Glutamatergic neuron (in vitro differentiated cells): ENCODE measurements around the gene VEZF1. TPM values are rescaled to one million over a fixed set of nuclear protein-coding genes. Genes with fewer than 3 reads are reported as not detected.
A peak's percentile ranks its signal among the peaks of the same experiment; 100 is the strongest.

Source experiments
- DNase-seq: peaks from one replicate; pipeline ENCODE4 v3.0.0; 2022
- H3K27ac Mint-ChIP-seq: one replicate; pipeline ENCODE4 v1.8.0; 2020; ENCODE audit warnings: mild to moderate bottlenecking, mixed read lengths, inconsistent platforms; ENCODE audit not compliant: unreplicated experiment
- H3K27me3 Mint-ChIP-seq: one replicate; pipeline ENCODE4 v1.8.0; 2020; ENCODE audit warnings: mild to moderate bottlenecking, moderate library complexity, mixed read lengths, inconsistent platforms; ENCODE audit not compliant: unreplicated experiment
- H3K36me3 Mint-ChIP-seq: one replicate; pipeline ENCODE4 v1.8.0; 2020; ENCODE audit warnings: mild to moderate bottlenecking, mixed read lengths, inconsistent platforms; ENCODE audit not compliant: unreplicated experiment
- H3K4me1 Mint-ChIP-seq: one replicate; pipeline ENCODE4 v1.8.0; 2020; ENCODE audit warnings: mild to moderate bottlenecking, low read depth, mixed read lengths, inconsistent platforms; ENCODE audit not compliant: unreplicated experiment
- H3K4me3 Mint-ChIP-seq: one replicate; pipeline ENCODE4 v1.8.0; 2020; ENCODE audit warnings: mild to moderate bottlenecking, mixed read lengths, inconsistent platforms; ENCODE audit not compliant: unreplicated experiment
- H3K9me3 Mint-ChIP-seq: one replicate; pipeline ENCODE4 v1.8.0; 2020; ENCODE audit warnings: mild to moderate bottlenecking, moderate library complexity, mixed read lengths, inconsistent platforms; ENCODE audit not compliant: unreplicated experiment
- total RNA-seq: library from RNA; stranded (reverse); fragmentation: NEBNext Ultra II Directional; extraction: Animal tissue kit (Norgen Biotek cat#: 25700); gene quantifications from one replicate; pipeline ENCODE4 v1.2.1, GENCODE V29; 2021; ENCODE audit not compliant: unreplicated experiment
- TF ChIP-seq, protein P1 (sequence below): fragments of 200-600 bp; sonication (generic); IDR thresholded peaks from one replicate; pipeline ENCODE4 v1.5.0; 2021; ENCODE audit not compliant: partially characterized antibody, unreplicated experiment

The VEZF1 gene
- total RNA-seq, 1 donor from 2014 or later, result 88.3 TPM

DNA sequence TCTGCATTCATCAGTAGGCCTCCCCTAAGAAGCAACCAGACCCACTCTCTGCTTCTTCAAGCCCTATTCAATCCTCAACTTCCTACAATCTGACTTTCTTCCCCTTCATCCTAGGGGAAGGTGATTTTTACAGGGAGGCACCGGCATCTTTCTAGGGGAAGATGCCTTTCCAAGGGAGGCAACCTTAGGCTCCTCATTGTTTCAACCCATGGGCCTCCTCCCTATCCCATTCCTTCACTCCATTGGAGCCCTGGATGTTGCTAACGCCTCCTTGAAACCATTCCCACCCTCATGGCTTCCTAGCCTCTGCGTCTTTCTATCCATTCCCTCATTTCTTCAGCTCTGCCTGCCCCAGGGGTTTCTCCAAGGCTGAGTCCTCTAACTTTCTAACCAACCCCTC, 30.2 kb downstream of the VEZF1 start:
- H3K4me3 Mint-ChIP-seq, result no peak overlapping the region
- peaks cover 5% of the 10 kb centered on the region for H3K4me1 Mint-ChIP-seq
- no peaks in the 10 kb centered on the region for H3K36me3 Mint-ChIP-seq
- H3K27ac Mint-ChIP-seq, result no peak overlapping the region
- TF ChIP-seq, protein P1, sequence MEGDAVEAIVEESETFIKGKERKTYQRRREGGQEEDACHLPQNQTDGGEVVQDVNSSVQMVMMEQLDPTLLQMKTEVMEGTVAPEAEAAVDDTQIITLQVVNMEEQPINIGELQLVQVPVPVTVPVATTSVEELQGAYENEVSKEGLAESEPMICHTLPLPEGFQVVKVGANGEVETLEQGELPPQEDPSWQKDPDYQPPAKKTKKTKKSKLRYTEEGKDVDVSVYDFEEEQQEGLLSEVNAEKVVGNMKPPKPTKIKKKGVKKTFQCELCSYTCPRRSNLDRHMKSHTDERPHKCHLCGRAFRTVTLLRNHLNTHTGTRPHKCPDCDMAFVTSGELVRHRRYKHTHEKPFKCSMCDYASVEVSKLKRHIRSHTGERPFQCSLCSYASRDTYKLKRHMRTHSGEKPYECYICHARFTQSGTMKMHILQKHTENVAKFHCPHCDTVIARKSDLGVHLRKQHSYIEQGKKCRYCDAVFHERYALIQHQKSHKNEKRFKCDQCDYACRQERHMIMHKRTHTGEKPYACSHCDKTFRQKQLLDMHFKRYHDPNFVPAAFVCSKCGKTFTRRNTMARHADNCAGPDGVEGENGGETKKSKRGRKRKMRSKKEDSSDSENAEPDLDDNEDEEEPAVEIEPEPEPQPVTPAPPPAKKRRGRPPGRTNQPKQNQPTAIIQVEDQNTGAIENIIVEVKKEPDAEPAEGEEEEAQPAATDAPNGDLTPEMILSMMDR, result no peak
- DNase-seq, result no peak
- H3K9me3 Mint-ChIP-seq, result peaks cover 6% of the 10 kb centered on the region
- peaks cover 16% of the 10 kb centered on the region for H3K27me3 Mint-ChIP-seq

DNA sequence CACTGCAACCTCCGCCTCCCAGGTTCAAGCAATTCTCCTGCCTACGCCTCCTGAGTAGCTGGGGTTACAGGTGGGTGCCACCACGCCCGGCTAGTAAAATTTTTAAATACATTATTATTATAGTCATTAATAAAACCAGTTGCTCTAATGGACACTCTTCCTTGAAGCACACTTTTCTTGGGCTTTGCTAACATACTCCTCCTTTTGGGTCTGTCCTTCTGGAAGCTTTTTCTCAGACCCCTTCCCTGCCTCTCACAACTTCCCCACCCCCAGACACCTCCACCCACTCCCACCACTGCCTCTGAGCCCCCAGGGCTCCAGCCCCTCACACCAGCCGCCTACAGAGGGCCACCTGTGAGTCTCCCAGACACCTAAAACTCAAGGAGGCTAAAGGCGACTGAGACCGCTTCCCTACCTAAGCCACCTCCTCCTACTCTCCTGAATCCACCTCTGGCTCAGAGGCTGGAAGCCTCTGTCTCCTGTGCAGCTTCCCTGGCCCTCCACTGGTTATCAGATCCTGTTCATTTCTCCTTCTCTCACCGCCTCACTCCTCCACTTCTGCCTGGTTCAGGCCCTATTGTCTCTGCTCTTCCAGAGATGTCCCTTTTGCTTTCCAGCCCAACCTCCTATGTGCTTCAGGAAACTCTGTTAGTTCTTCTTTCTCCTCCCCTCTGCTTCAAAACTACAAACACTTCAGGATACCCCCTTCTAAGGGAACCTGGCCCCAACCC, 30.8 kb downstream of the VEZF1 start:
- H3K4me3 Mint-ChIP-seq, result no peak overlapping the region
- DNase-seq, result no peak
- H3K27me3 Mint-ChIP-seq, result peaks cover 14% of the 10 kb centered on the region

DNA sequence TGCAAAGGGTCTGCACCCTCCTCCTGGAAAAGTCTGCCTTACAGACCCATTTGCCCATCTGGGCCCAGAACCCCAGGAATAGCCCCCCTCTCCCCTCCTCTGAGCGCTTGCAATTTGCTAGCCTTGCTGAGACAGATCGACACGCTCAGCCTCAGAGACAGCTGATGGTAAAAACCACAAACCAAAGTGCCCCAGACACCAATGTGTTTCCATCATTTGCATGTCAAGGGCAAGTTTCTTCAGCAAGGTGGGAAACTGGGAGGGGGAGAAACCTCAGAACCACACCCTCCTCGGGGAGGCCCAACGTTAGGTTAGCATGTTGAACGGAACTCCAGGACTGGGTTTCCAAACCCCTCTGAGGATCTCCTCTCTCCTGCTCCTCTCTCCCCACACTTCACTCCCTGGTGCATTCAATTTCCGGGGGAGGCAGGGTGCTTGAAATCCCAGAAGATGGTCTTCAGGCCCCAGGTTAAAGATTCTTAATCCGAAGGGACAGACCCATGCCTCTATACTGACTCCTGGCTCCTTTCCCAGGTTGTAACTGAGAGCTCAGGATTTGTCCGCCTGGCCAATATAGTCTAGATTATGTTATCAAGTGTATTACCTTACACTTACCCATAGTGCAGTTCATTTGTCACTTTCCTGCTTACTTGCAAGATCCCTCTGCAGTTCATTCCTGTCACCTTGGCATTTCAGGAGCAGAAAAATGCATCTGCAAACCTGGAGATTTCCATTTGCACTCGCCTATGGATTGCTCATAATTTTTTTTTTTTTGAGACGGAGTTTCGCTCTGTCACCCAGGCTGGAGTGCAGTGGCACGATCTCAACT, 31.5 kb downstream of the VEZF1 start:
- Mint-ChIP-seq H3K27ac (no peak overlapping the region), H3K27me3 (peaks cover 14% of the 10 kb centered on the region), H3K4me1 (peaks cover 10% of the 10 kb centered on the region), H3K4me3 (peak overlapping the region; percentile 61), H3K9me3 (peaks cover 6% of the 10 kb centered on the region), H3K36me3 (no peaks in the 10 kb centered on the region)
- TF ChIP-seq, protein P1, result no peak
- DNase-seq, result no peak

More for the DNA sequence above, 30.8 kb downstream of the VEZF1 start:
- Mint-ChIP-seq H3K27ac (no peak overlapping the region), H3K9me3 (peaks cover 6% of the 10 kb centered on the region), H3K4me1 (peaks cover 10% of the 10 kb centered on the region), H3K36me3 (no peaks in the 10 kb centered on the region)
- TF ChIP-seq, protein P1, result no peak

DNA sequence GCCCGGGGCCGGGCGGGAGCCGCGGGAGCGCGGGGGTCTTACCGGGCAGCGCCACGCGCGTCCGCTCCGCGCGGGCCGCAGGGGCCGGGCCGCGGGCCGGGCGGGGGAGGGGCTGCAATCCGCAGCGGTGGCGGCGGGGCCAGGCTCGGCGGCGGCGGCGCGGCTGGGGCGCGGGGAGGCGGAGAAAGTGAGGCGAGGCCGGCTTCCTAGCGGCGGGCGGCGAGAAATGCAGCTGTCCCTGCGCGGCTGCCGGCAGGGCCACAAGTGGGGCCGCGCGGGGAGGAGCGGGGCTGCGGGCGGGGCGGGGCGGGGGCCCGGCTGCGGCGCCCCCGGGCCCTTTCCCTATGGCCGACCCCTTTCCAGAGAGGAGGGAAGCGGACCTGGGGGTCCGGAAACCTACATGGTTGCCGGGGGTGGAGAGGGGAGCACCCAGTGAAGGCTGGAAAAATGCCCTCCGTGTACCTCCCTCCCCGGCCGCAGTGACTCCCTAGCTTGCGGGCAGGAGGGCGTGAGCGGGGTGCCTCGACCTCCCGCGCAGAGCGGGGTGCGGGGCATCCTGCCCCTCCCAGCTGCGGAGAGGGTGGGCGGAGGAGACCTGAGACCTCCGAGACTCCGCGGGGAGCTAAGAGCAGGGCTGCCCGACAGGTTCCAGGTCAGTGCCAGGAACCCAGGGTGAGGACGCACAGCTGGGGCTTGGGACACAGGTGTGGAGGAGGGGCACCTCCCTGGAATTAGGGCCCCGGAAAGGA, 32.7 kb downstream of the VEZF1 start, which contains the start of gene CUEDC1:
Gene CUEDC1, minus strand, starts transcription at position 230 of the 749 bp plus-strand sequence. CDS start 69,848 bp downstream, outside the sequence.
- H3K9me3 Mint-ChIP-seq, result peaks cover 6% of the 10 kb centered on the region
- TF ChIP-seq, protein P1, result peak; percentile 9
- peak within 1 kb of the TSS; percentile 79 for H3K4me3 Mint-ChIP-seq
- DNase-seq, result peak; percentile 88
- H3K27ac Mint-ChIP-seq, result peak within 1 kb of the TSS; percentile 44
- H3K4me1 Mint-ChIP-seq, result peaks cover 14% of the 10 kb centered on the region
- no peaks in the 10 kb centered on the region for H3K36me3 Mint-ChIP-seq
- peaks cover 14% of the 10 kb centered on the region for H3K27me3 Mint-ChIP-seq
